Adrenal gland (tissue), 12 donors: Measurements from ENCODE around the gene MMP23B. TPM values are rescaled to one million over a fixed set of nuclear protein-coding genes. Genes with fewer than 3 reads are reported as not detected.

ENCODE experiments used
- DNase-seq, 7 donors: peaks; one replicate each; pipeline ENCODE4 v3.0.0-alpha.2; 2019 to 2020
- H3K27ac ChIP-seq, 5 donors: fragments of 200-600 bp; sonication (generic) in 4 of 5; 1 replicate in 3 of 5; 2 replicates in 2 of 5; pipeline versions ENCODE4 v1.5.1 to v1.8.0; 2016 to 2020; ENCODE audit warnings: mild to moderate bottlenecking in 1 of 5
- H3K27me3 ChIP-seq: fragments of 200-600 bp; 2 replicates; pipeline ENCODE4 v1.8.0; 2021
- H3K36me3 ChIP-seq, 2 donors: fragments of 200-600 bp; replicated peaks in 1 of 2; 1 replicate in 1 of 2; 2 replicates in 1 of 2; pipeline versions ENCODE4 v1.5.1 to v1.8.0; 2018 to 2022
- H3K4me1 ChIP-seq, 2 donors: fragments of 200-600 bp; replicated peaks in 1 of 2; 1 replicate in 1 of 2; 2 replicates in 1 of 2; pipeline versions ENCODE4 v1.5.1 to v1.8.0; 2018 to 2021
- H3K4me3 ChIP-seq, 4 donors: fragments of 200-600 bp; sonication (generic) in 3 of 4; one replicate each; pipeline ENCODE4 v1.5.1; 2016 to 2018
- H3K9me3 ChIP-seq, 3 donors: fragments of 200-600 bp; sonication (generic) in 1 of 3; replicated peaks in 1 of 3; 1 replicate in 2 of 3; 2 replicates in 1 of 3; pipeline versions ENCODE4 v1.5.1 to v1.8.0; 2016 to 2021
- CTCF ChIP-seq, 6 experiments: fragments of 450-650 bp in 4 of 6; fragments of 200-600 bp in 2 of 6; sonication (generic) in 1 of 6; IDR thresholded peaks; 1 replicate in 5 of 6; 2 replicates in 1 of 6; pipeline versions ENCODE4 v1.5.1 to v1.8.0; 2016 to 2021; ENCODE audit warnings: antibody characterized with exemption in 6 of 6, mild to moderate bottlenecking in 2 of 6, moderate library complexity in 1 of 6
- POLR2A ChIP-seq, 2 donors: fragments of 450-650 bp; IDR thresholded peaks; one replicate each; pipeline ENCODE4 v1.6.1; 2017; ENCODE audit warnings: antibody characterized with exemption in 2 of 2, mild to moderate bottlenecking in 2 of 2, moderate library complexity in 1 of 2
- WGBS, 4 donors: extraction: QIAGEN DNeasy Blood & Tissue Kit in 2 of 4; methylation state at CpG; one replicate each; pipeline versions ENCODE4 v1.1.5 to v1.1.7; 2013 to 2017; 5-methylcytosine and 5-hydroxymethylcytosine counted together
- intact Hi-C, 2 donors: fragments of 100-400 bp; cut with DNase I; formaldehyde crosslinking; loops; one replicate each; pipeline versions ENCODE4 v1.14.1 to v1.15.0; 2022 to 2023
- polyA plus RNA-seq, 3 donors: library from polyadenylated mRNA; stranded (reverse); fragments of 200-250 nt in 2 of 3; fragments of 350-450 nt in 1 of 3; fragmentation: Illumina TruSeq in 1 of 3; extraction: RNeasy Lipid Tissue Mini Kit (QIAGEN cat#74804) in 1 of 3; gene quantifications; one replicate each; pipeline ENCODE4 v1.2.3, GENCODE V29; 2013 to 2014
- total RNA-seq, 9 donors: library from RNA; depleted of rRNA in 4 of 9; stranded (reverse); fragments of >200 nt in 4 of 9; fragments of 120-200 nt in 1 of 9; fragmentation: NEBNext Ultra II Directional in 1 of 9; extraction: Animal tissue kit (Norgen Biotek cat#: 25700) in 1 of 9; gene quantifications; one replicate each; pipeline versions ENCODE4 v1.1.0 to v1.2.4, GENCODE V29; 2013 to 2023
- donor health status: healthy with polysubstance abuse.
- donor health status: Bipolar disorder and iron deficiency.
- donor health status: DM: yes; HTN: yes; CAD: no.
- donor health status: DM: no; HTN: no; CAD: no.
- donor health status: DM: no; HTN: no; CAD: no.
- donor health status: DM: yes; HTN: yes; CAD: no.

Gene MMP23B
- total and polyA plus RNA-seq, 12 donors: 1.6 to 28.0 (median 9.8) TPM; not detected in 1

- TF ChIP-seq CTCF (IDR thresholded peaks at IDR 0.05) (no peak), POLR2A (IDR thresholded peaks at IDR 0.05) (no peak)
- Histone ChIP-seq H3K27me3 (no peaks in the 10 kb centered on the region), H3K36me3 (peaks cover 0 to 8% of the 10 kb centered on the region in 2 donors), H3K4me1 (peaks cover 23 to 37% of the 10 kb centered on the region in 2 donors), H3K4me3 (peak overlapping the region; percentile 36 to 100 (median 72)), H3K9me3 (no peaks in the 10 kb centered on the region), H3K27ac (peak overlapping the region; percentile 99 to 100 (median 100))
- 3 to 40% (median 9%) methylated on average over 1 to 79 of the region's 80 CpGs for WGBS, 4 donors
- intact Hi-C loops: no loop called here
- DNase-seq: peak in 3 of 7 donors; percentile 50 to 69 (median 65)
These were observed 15.8 kb upstream of the MMP23B start for GRCh38 chr1:1616045-1616790.

GRCh38 chr1:1616838-1617237, 15.1 kb upstream of the MMP23B start:
- no peak for DNase-seq
- Histone ChIP-seq H3K4me1 (peaks cover 23 to 31% of the 10 kb centered on the region in 2 donors), H3K27me3 (no peaks in the 10 kb centered on the region), H3K9me3 (no peaks in the 10 kb centered on the region), H3K27ac (peak overlapping the region in 1 of 5 donors; percentile 100), H3K4me3 (peak overlapping the region in 2 of 4 donors; percentile 86 to 100), H3K36me3 (peaks cover 0 to 8% of the 10 kb centered on the region in 2 donors)
- 70 to 83% (median 80%) methylated on average over 7 to 19 of the region's 19 CpGs for WGBS, 4 donors
- no peak for TF ChIP-seq CTCF (IDR thresholded peaks at IDR 0.05)
- TF ChIP-seq POLR2A (IDR thresholded peaks at IDR 0.05): no peak
- intact Hi-C loops: no loop called here

GRCh38 chr1:1617516-1617915, 14.5 kb upstream of the MMP23B start:
- intact Hi-C loops: no loop called here
- H3K4me3 ChIP-seq: no peak overlapping the region
- TF ChIP-seq CTCF (IDR thresholded peaks at IDR 0.05) (no peak), POLR2A (IDR thresholded peaks at IDR 0.05) (no peak)
- WGBS, 4 donors: 90 to 94% (median 92%) methylated on average over 10 to 11 of the region's 11 CpGs
- no peaks in the 10 kb centered on the region for H3K9me3 ChIP-seq
- DNase-seq: no peak
- H3K36me3 ChIP-seq: peaks cover 0 to 8% of the 10 kb centered on the region in 2 donors
- H3K27me3 ChIP-seq: no peaks in the 10 kb centered on the region
- H3K27ac ChIP-seq: no peak overlapping the region
- peaks cover 23 to 30% of the 10 kb centered on the region in 2 donors for H3K4me1 ChIP-seq

GRCh38 chr1:1617925-1618324, 14.0 kb upstream of the MMP23B start:
- Histone ChIP-seq H3K4me3 (no peak overlapping the region), H3K27me3 (no peaks in the 10 kb centered on the region), H3K9me3 (no peaks in the 10 kb centered on the region), H3K4me1 (peaks cover 23 to 30% of the 10 kb centered on the region in 2 donors), H3K36me3 (peaks cover 0 to 8% of the 10 kb centered on the region in 2 donors), H3K27ac (no peak overlapping the region)
- WGBS, 4 donors: 83 to 97% (median 85%) methylated on average over 2 to 6 of the region's 6 CpGs; no CpG with 5 or more reads in 1 of the 4 donors
- no peak for TF ChIP-seq CTCF (IDR thresholded peaks at IDR 0.05)
- no peak for TF ChIP-seq POLR2A (IDR thresholded peaks at IDR 0.05)
- intact Hi-C loops: no loop called here
- DNase-seq: no peak
